Measurements from ENCODE around the gene ANLN.

The ANLN gene

DNA sequence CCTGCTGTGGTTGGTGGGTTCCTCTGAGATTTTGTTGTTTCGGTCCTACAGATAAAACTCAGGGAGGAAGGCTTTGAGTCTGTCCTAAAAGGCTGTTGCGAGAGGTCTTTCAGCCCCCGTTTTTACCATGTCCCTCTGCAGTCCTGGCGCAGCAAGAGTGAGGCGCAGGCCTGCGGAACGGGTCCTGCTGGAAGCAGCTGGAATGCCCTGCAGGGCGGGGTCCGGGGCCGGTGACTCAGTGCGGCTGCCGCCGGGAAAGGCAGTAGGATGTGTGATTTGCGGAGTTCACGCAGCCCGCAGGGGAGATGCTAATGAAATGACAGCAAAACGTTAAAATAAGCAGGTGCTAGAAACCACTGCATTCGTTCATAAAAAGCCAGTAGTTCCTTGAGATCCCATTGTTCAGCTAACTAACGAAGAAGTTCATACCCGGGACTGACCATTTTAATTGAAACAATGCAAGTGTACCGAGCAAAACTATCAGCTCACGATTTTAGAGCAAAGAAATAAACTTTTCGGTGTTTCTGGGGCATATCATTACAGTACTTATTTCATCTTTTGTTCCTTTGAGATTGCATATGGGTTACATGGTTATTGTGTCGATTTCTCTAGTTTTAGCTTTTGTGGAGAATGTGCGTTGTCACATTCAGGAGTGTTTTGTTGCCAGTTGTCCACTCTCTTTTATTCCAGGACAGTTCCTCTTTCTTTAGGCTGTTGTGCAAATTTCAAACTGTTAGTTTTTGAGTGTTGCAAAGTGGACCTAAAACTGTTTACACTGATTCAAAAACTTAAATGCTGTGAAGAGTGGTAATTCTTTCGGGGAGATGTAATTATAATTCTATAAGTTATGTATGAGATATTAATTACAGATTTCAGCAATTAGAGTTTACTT is 783 bp downstream of the ANLN start:
- Mint-ChIP-seq H3K27ac (peak overlapping the region; percentile 84), H3K4me1 (ENCODE audit: low read depth) (peaks cover 33% of the 10 kb centered on the region), H3K27me3 (ENCODE audit: low read depth) (peaks cover 14% of the 10 kb centered on the region), H3K4me3 (peak overlapping the region; percentile 82), H3K9me3 (peaks cover 10% of the 10 kb centered on the region), H3K36me3 (ENCODE audit: low read depth) (peaks cover 21% of the 10 kb centered on the region)

DNA sequence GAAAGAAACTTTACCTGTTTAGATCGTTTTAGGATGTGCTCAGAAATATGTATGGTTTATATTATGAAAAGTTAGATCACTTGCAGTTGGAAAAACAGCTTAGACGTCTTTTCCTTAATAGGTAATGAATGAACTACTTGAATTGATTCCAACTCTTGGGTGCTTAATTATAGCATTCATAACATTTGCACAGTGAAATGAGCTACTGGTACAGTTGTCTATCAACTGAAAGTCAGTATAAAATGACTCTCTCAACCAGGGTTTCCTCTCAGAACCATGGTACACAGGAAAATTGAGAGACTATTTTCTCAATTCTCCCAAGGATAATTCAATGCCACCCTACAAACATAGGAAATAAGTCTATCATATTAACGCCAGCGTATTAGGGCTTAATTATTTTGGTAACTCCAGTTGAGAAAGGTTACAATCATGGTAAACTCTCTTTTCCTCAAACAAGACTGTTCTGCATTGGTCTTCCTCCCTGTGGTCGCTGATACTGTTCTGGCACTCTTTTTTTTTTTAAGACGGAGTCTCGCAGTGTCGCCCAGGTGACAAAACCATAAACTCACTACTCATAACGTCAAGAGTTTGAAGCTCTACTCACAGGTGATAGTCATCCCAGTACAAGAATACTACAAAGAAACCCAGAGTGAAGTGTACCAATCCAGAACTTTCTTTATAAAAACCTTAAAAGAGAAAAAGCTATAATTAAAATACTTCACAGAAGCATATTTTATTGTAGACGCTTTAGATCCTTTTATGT is 2.0 kb downstream of the ANLN start:
- Mint-ChIP-seq H3K27me3 (ENCODE audit: low read depth) (peaks cover 6% of the 10 kb centered on the region), H3K9me3 (peaks cover 13% of the 10 kb centered on the region), H3K4me1 (ENCODE audit: low read depth) (peaks cover 39% of the 10 kb centered on the region), H3K4me3 (peak overlapping the region; percentile 82), H3K27ac (peak overlapping the region; percentile 84), H3K36me3 (ENCODE audit: low read depth) (peaks cover 30% of the 10 kb centered on the region)

DNA sequence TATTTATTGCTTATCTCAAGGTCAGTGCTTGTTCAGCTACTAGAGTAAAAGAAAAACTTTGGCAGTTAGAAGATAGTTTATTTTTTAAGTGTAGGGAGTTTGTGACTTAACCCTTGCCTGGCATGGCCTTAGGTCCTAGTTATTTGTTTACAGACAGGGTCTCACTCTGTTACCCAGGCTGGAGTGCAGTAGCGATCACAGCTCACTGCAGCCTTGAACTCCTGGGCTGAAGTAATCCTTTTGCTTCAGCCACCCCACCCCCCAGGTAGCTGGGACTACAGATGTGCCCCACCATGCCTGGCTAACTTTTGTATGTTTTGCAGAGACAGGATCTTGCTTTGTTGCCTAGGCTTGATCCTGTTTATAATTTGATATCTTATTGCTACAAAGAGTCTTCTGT is 4.2 kb downstream of the ANLN start:
- Mint-ChIP-seq H3K36me3 (ENCODE audit: low read depth) (peaks cover 42% of the 10 kb centered on the region), H3K9me3 (peaks cover 13% of the 10 kb centered on the region), H3K4me3 (no peak overlapping the region), H3K4me1 (ENCODE audit: low read depth) (peaks cover 44% of the 10 kb centered on the region), H3K27me3 (ENCODE audit: low read depth) (no peaks in the 10 kb centered on the region), H3K27ac (no peak overlapping the region)

GRCh38 chr7:36395171-36395894 is 5.7 kb downstream of the ANLN start:
- H3K27ac Mint-ChIP-seq = peak overlapping the region; percentile 3
- H3K9me3 Mint-ChIP-seq = peaks cover 13% of the 10 kb centered on the region
- peaks cover 49% of the 10 kb centered on the region for H3K4me1 Mint-ChIP-seq (ENCODE audit: low read depth)
- H3K36me3 Mint-ChIP-seq (ENCODE audit: low read depth) = peaks cover 53% of the 10 kb centered on the region
- H3K27me3 Mint-ChIP-seq (ENCODE audit: low read depth) = no peaks in the 10 kb centered on the region
- no peak overlapping the region for H3K4me3 Mint-ChIP-seq

DNA sequence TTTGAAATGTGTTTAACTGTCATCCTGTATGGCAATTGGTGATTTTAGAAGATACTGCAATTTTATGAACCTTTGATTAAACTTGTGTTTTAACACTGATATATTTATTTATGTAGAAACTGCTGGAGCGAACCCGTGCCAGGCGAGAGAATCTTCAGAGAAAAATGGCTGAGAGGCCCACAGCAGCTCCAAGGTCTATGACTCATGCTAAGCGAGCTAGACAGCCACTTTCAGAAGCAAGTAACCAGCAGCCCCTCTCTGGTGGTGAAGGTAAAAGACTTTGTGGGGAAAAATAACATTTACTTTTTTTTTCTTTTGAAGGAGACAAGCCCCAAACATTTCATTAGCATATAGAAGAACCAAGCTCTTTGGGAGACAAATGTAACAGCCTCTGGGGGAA is 6.5 kb downstream of the ANLN start:
- Mint-ChIP-seq H3K9me3 (peaks cover 13% of the 10 kb centered on the region), H3K36me3 (ENCODE audit: low read depth) (peaks cover 58% of the 10 kb centered on the region), H3K27me3 (ENCODE audit: low read depth) (no peaks in the 10 kb centered on the region), H3K4me1 (ENCODE audit: low read depth) (peaks cover 41% of the 10 kb centered on the region), H3K27ac (peak overlapping the region; percentile 63), H3K4me3 (no peak overlapping the region)

GRCh38 chr7:36400036-36400435 is 10.4 kb downstream of the ANLN start:
- Mint-ChIP-seq H3K36me3 (ENCODE audit: low read depth) (peaks cover 62% of the 10 kb centered on the region), H3K4me3 (no peak overlapping the region), H3K27me3 (ENCODE audit: low read depth) (no peaks in the 10 kb centered on the region)

GRCh38 chr7:36400606-36401005 is 10.9 kb downstream of the ANLN start:
- H3K9me3 Mint-ChIP-seq = peaks cover 1% of the 10 kb centered on the region
- H3K4me3 Mint-ChIP-seq = no peak overlapping the region
- H3K27ac Mint-ChIP-seq = no peak overlapping the region
- H3K36me3 Mint-ChIP-seq (ENCODE audit: low read depth) = peaks cover 58% of the 10 kb centered on the region
- H3K4me1 Mint-ChIP-seq (ENCODE audit: low read depth) = peaks cover 34% of the 10 kb centered on the region
- no peaks in the 10 kb centered on the region for H3K27me3 Mint-ChIP-seq (ENCODE audit: low read depth)

More at GRCh38 chr7:36400036-36400435, 10.4 kb downstream of the ANLN start:
- Mint-ChIP-seq H3K9me3 (peaks cover 7% of the 10 kb centered on the region), H3K27ac (no peak overlapping the region), H3K4me1 (ENCODE audit: low read depth) (peaks cover 33% of the 10 kb centered on the region)

DNA sequence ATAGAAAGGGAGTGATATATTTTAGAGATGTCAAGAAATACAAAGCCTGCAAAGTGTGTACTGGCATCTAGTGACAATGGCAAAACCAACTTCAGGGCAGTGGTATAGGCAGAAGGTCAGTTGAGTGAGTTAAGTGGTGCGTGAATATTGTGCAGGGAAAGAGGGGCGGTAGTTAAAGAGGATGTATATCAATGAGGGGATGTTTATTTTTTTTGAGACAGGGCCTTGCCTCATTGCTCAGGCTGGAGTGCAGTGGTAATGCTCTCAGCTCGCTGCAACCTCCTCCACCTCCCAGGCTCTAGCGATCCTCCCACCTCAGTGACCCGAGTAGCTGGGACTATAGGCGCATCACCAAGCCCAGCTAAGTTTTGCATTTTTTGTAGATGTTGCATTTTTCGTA is 13.8 kb downstream of the ANLN start:
- Mint-ChIP-seq H3K27me3 (ENCODE audit: low read depth) (no peaks in the 10 kb centered on the region), H3K4me3 (no peak overlapping the region), H3K4me1 (ENCODE audit: low read depth) (peaks cover 26% of the 10 kb centered on the region), H3K27ac (no peak overlapping the region), H3K36me3 (ENCODE audit: low read depth) (peaks cover 43% of the 10 kb centered on the region), H3K9me3 (no peaks in the 10 kb centered on the region)

DNA sequence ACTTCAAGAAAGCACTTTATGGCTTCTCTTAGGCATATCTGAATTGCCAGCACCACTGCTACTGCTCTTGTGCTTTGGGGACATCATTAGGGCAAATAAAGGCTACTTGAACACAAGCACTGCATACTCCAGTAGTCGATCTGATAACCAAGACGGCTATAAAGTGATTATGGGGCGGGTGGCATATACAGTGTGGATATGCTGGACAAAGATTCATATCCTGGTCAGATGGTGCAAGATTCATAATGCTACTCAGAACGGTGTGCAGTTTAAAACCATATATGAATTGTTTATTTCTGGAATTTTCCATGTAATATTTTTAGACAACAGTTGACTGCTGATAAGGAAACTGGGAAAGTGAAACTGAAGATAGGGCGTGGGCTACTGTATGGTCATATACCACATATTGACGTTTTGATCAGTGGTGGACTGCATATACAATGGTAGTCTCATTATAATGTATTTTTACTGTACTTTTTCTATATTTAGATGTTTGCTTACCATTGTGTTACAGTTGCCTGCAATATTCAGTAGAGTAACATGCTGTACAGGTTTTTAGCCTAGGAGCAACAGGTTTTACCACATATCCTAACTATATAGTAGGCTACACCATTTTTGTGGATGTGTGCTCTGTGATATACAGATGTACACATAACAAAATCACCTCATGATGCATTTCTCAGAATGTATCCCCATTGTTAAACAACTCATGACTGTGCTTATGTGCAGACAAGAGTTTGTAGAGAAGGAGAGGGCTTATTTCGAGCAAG is 15.2 kb downstream of the ANLN start:
- Mint-ChIP-seq H3K4me3 (no peak overlapping the region), H3K9me3 (no peaks in the 10 kb centered on the region), H3K27me3 (ENCODE audit: low read depth) (no peaks in the 10 kb centered on the region), H3K36me3 (ENCODE audit: low read depth) (peaks cover 40% of the 10 kb centered on the region), H3K4me1 (ENCODE audit: low read depth) (peaks cover 24% of the 10 kb centered on the region), H3K27ac (peak overlapping the region; percentile 43)

GRCh38 chr7:36405409-36405803 is 15.7 kb downstream of the ANLN start:
- H3K36me3 Mint-ChIP-seq (ENCODE audit: low read depth) = peaks cover 35% of the 10 kb centered on the region
- H3K27ac Mint-ChIP-seq = no peak overlapping the region
- no peak overlapping the region for H3K4me3 Mint-ChIP-seq
- no peaks in the 10 kb centered on the region for H3K27me3 Mint-ChIP-seq (ENCODE audit: low read depth)
- no peaks in the 10 kb centered on the region for H3K9me3 Mint-ChIP-seq
- peaks cover 23% of the 10 kb centered on the region for H3K4me1 Mint-ChIP-seq (ENCODE audit: low read depth)

GRCh38 chr7:36406156-36406555 is 16.5 kb downstream of the ANLN start:
- Mint-ChIP-seq H3K4me1 (ENCODE audit: low read depth) (peaks cover 23% of the 10 kb centered on the region), H3K27me3 (ENCODE audit: low read depth) (no peaks in the 10 kb centered on the region), H3K9me3 (no peaks in the 10 kb centered on the region), H3K4me3 (no peak overlapping the region), H3K27ac (no peak overlapping the region), H3K36me3 (ENCODE audit: low read depth) (peaks cover 37% of the 10 kb centered on the region)

- H3K27ac Mint-ChIP-seq = no peak overlapping the region
- H3K4me1 Mint-ChIP-seq (ENCODE audit: low read depth) = peaks cover 23% of the 10 kb centered on the region
- H3K36me3 Mint-ChIP-seq (ENCODE audit: low read depth) = peaks cover 36% of the 10 kb centered on the region
- no peaks in the 10 kb centered on the region for H3K27me3 Mint-ChIP-seq (ENCODE audit: low read depth)
- no peak overlapping the region for H3K4me3 Mint-ChIP-seq
- H3K9me3 Mint-ChIP-seq = no peaks in the 10 kb centered on the region
These were observed 18.2 kb downstream of the ANLN start for GRCh38 chr7:36407636-36408550.

GRCh38 chr7:36408589-36408988 is 18.9 kb downstream of the ANLN start:
- Mint-ChIP-seq H3K27me3 (ENCODE audit: low read depth) (no peaks in the 10 kb centered on the region), H3K36me3 (ENCODE audit: low read depth) (peaks cover 31% of the 10 kb centered on the region), H3K4me1 (ENCODE audit: low read depth) (peaks cover 19% of the 10 kb centered on the region), H3K4me3 (no peak overlapping the region), H3K27ac (no peak overlapping the region), H3K9me3 (no peaks in the 10 kb centered on the region)

All from T-helper 1 cell treated with Interleukin-12 subunit alpha and Interleukin-12 subunit beta and Interleukin-4 antibody, amounts not matched to agents 30 μg/mL and 1 μg/mL, for 36 hours (primary cell).